Measurements from ENCODE around the gene TEAD1.

DNA sequence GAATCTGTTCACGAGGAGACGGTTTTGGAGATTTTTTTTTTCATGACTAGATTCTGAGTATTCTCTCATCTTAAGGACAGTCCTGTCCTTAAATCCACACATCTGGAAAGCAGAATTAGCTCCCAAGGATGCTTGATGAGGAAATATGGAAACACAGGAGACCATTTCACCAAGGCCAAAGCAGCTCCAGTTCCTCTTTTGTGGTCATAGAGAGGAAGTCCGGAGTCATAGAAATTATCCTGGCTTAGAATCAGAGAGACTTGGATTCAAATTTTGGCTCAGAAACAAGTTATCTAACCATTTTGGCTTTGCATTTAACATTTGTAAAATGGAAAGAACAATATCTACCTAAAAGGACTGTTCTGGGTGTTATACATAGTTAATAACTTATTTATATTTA lies 7.3 kb upstream of the TEAD1 start:
- TF ChIP-seq CTCF (conservative IDR thresholded peaks at IDR 0.05 in 1 of 2, IDR thresholded peaks at IDR 0.05 in 1 of 2; ENCODE audit: low read depth in 1 of 2, low read length in 2 of 2) (no peak), EZH2 (IDR thresholded peaks at IDR 0.05; ENCODE audit: low read length, missing control alignments) (no peak)

Data from fibroblast of lung (primary cell).